GM12874 (cell line): ENCODE data around the gene UNC93A.

Source experiments
- CTCF ChIP-seq: IDR thresholded peaks from 2 replicates; pipeline ENCODE4 v1.5.1; 2011; ENCODE audit warnings: low read depth, mild to moderate bottlenecking, control low read depth, low read length, moderate library complexity; ENCODE audit not compliant: insufficient read depth

The UNC93A gene

GRCh38 chr6:167300902-167301777 is 10.0 kb downstream of the UNC93A start:
- no peak for TF ChIP-seq CTCF

DNA sequence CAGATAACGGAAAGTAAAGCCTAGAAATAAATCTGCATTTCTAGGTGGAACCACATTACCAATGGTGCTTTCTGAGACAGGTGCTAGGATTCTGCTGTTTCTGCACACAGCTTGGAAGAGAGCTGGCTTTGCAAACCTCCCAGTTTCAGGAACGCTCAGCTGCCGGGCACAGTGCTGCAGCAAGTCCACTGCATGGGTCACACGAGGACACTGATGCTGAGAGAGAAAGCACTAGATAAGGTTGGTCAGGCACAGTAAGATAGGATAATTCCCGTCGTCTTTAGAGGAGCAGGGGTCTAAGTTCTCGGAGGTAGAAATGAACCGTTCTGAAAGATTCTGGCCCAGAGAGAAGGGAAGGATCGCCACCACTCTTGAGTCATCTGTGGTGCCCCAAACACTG is 11.0 kb downstream of the UNC93A start:
- no peak for TF ChIP-seq CTCF

- no peak for TF ChIP-seq CTCF
These were observed 11.7 kb downstream of the UNC93A start for GRCh38 chr6:167302796-167303195.

- no peak for TF ChIP-seq CTCF
These were observed 12.8 kb downstream of the UNC93A start for GRCh38 chr6:167303675-167304625.

GRCh38 chr6:167304912-167305311 is 13.8 kb downstream of the UNC93A start:
- no peak for TF ChIP-seq CTCF

GRCh38 chr6:167305796-167306195 is 14.7 kb downstream of the UNC93A start:
- no peak for TF ChIP-seq CTCF

GRCh38 chr6:167306401-167306998 is 15.4 kb downstream of the UNC93A start:
- no peak for TF ChIP-seq CTCF
